Activated CD8-positive, alpha-beta T cell treated with anti-CD3 and anti-CD28 coated beads for 36 hours (primary cell): ENCODE results near the gene FUT8. TPM values are rescaled to one million over a fixed set of nuclear protein-coding genes. Genes with fewer than 3 reads are reported as not detected.

ENCODE experiments used
- ATAC-seq: fragments of 200-7000 bp; cut with Tn5 transposase; one replicate; pipeline ENCODE4 v1.10.0; 2021; ENCODE audit warnings: mild to moderate bottlenecking, moderate library complexity
- CTCF ChIA-PET: fragments of 350-600 bp; sonication (Branson Sonifier 250); formaldehyde crosslinking; loops from one replicate; lab custom pipeline; 2021; ENCODE audit warnings: antibody characterized with exemption; lab: Charles Lee
- POLR2A ChIA-PET: fragments of 350-600 bp; sonication (Branson Sonifier 250); formaldehyde crosslinking; loops from one replicate; lab custom pipeline; 2021; ENCODE audit warnings: antibody characterized with exemption; lab: Charles Lee
- DNase-seq: peaks from one replicate; pipeline ENCODE4 v3.0.0-alpha.2; 2020
- H3K27ac Mint-ChIP-seq: one replicate; pipeline ENCODE4 v1.8.0; 2021; ENCODE audit warnings: mild to moderate bottlenecking, mixed read lengths
- H3K27me3 Mint-ChIP-seq: one replicate; pipeline ENCODE4 v1.8.0; 2021; ENCODE audit warnings: mixed read lengths
- H3K36me3 Mint-ChIP-seq: one replicate; pipeline ENCODE4 v1.8.0; 2021; ENCODE audit warnings: low read depth, mixed read lengths
- H3K4me1 Mint-ChIP-seq: one replicate; pipeline ENCODE4 v1.8.0; 2021; ENCODE audit warnings: low read depth, mixed read lengths
- H3K4me3 Mint-ChIP-seq: one replicate; pipeline ENCODE4 v1.8.0; 2021; ENCODE audit warnings: mild to moderate bottlenecking, moderate library complexity, mixed read lengths
- H3K9me3 Mint-ChIP-seq: one replicate; pipeline ENCODE4 v1.8.0; 2021; ENCODE audit warnings: mixed read lengths
- intact Hi-C: fragments of 100-400 bp; cut with micrococcal nuclease; formaldehyde crosslinking; loops from one replicate; pipeline ENCODE4 v1.10.0; 2022
- total RNA-seq, 2 experiments: library from RNA; stranded (reverse); gene quantifications; one replicate each; pipeline ENCODE4 v1.2.3, GENCODE V29; 2021
- TF ChIP-seq, protein P1 (sequence below): fragments of 200-600 bp; IDR thresholded peaks from one replicate; pipeline ENCODE4 v1.8.0; 2022; ENCODE audit warnings: antibody characterized with exemption, mild to moderate bottlenecking

The FUT8 gene
- total RNA-seq, 2 experiments from 2014 or later = 55.7 to 61.0 TPM

DNA sequence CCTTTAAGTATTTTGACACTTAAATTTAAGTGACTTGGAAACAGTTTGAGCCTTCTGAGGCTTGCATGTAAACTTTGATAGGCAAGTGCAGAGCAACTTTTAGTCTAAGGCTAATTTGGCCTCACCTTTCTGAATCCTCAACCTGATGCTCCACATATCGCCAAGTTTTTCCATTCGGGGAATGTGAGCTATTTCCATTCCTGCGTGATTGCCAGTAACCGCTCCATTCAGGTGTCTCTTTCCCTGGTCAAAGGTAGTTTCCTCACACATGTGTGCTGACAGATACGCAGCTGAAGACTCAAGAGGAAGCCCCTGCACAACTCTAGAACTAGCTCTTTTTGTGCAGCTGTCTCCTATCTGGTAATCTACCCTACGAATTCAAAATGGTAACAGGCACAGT is 25.4 kb upstream of the FUT8 start:
- TF ChIP-seq, protein P1, sequence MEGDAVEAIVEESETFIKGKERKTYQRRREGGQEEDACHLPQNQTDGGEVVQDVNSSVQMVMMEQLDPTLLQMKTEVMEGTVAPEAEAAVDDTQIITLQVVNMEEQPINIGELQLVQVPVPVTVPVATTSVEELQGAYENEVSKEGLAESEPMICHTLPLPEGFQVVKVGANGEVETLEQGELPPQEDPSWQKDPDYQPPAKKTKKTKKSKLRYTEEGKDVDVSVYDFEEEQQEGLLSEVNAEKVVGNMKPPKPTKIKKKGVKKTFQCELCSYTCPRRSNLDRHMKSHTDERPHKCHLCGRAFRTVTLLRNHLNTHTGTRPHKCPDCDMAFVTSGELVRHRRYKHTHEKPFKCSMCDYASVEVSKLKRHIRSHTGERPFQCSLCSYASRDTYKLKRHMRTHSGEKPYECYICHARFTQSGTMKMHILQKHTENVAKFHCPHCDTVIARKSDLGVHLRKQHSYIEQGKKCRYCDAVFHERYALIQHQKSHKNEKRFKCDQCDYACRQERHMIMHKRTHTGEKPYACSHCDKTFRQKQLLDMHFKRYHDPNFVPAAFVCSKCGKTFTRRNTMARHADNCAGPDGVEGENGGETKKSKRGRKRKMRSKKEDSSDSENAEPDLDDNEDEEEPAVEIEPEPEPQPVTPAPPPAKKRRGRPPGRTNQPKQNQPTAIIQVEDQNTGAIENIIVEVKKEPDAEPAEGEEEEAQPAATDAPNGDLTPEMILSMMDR = no peak
- intact Hi-C loops = no loop called here
- Mint-ChIP-seq H3K27ac (no peak overlapping the region), H3K36me3 (peaks cover 24% of the 10 kb centered on the region), H3K4me3 (no peak overlapping the region), H3K27me3 (no peaks in the 10 kb centered on the region), H3K4me1 (peaks cover 6% of the 10 kb centered on the region), H3K9me3 (no peaks in the 10 kb centered on the region)
- ChIA-PET CTCF (no interaction called here), POLR2A (no interaction called here)
- ATAC-seq = no peak
- no peak for DNase-seq

DNA sequence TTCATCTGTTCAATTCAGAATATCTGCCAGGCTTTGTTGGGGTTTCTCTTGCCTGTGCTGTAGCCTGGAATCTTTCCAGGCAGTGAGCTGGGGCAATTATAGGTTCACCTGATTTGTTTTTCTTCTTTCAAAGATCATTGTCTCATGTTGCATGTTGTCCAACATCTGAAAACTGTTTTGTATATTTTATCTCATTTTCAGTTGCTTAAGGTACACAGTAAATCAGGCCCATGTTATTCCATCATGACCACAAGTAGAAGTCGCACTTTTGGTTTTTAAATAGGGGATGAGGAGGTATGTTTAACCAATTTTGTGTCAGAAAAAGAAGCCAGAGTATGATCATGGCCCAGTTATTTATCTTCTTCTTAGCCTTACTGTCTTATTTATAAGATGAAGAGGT is 24.9 kb upstream of the FUT8 start:
- ATAC-seq (no peak), DNase-seq (no peak)
- Mint-ChIP-seq H3K4me1 (peaks cover 6% of the 10 kb centered on the region), H3K4me3 (no peak overlapping the region), H3K27ac (no peak overlapping the region), H3K27me3 (no peaks in the 10 kb centered on the region), H3K36me3 (peaks cover 25% of the 10 kb centered on the region), H3K9me3 (no peaks in the 10 kb centered on the region)
- TF ChIP-seq, protein P1 = no peak
- intact Hi-C loops = no loop called here
- POLR2A ChIA-PET = interaction anchor here (2.6 kb wide), 1 partner anchor 21 kb away, joined by 7 read pairs; no protein-coding TSS in a partner anchor
- CTCF ChIA-PET = no interaction called here

DNA sequence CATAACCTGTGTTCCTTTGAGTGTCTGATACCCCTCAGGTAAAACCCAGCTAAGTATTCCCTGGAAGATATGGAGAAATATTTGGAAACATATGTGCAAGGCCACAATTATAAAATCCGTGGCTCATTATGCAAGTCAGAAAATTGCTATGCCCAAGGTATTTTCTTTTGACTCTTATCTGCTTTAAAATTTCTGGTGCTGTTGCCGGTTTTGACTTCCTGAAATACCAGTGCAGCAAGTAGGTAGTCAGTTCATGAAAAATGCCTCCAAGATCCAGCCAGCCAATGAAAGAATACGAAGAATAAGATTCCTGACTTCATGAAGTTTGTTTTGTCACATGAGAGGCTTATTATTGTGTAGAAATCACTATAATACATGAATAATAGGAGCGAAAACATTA is 20.2 kb upstream of the FUT8 start:
- POLR2A ChIA-PET = interaction anchor here (1.2 kb wide), 1 partner anchor 9 kb away, joined by 3 read pairs; no protein-coding TSS in a partner anchor
- DNase-seq = no peak
- intact Hi-C loops = no loop called here
- H3K4me3 Mint-ChIP-seq = no peak overlapping the region
- H3K36me3 Mint-ChIP-seq = peaks cover 48% of the 10 kb centered on the region
- no peaks in the 10 kb centered on the region for H3K27me3 Mint-ChIP-seq
- H3K4me1 Mint-ChIP-seq = peaks cover 33% of the 10 kb centered on the region
- CTCF ChIA-PET = no interaction called here
- ATAC-seq = no peak
- TF ChIP-seq, protein P1 = no peak
- H3K9me3 Mint-ChIP-seq = peaks cover 25% of the 10 kb centered on the region
- no peak overlapping the region for H3K27ac Mint-ChIP-seq

DNA sequence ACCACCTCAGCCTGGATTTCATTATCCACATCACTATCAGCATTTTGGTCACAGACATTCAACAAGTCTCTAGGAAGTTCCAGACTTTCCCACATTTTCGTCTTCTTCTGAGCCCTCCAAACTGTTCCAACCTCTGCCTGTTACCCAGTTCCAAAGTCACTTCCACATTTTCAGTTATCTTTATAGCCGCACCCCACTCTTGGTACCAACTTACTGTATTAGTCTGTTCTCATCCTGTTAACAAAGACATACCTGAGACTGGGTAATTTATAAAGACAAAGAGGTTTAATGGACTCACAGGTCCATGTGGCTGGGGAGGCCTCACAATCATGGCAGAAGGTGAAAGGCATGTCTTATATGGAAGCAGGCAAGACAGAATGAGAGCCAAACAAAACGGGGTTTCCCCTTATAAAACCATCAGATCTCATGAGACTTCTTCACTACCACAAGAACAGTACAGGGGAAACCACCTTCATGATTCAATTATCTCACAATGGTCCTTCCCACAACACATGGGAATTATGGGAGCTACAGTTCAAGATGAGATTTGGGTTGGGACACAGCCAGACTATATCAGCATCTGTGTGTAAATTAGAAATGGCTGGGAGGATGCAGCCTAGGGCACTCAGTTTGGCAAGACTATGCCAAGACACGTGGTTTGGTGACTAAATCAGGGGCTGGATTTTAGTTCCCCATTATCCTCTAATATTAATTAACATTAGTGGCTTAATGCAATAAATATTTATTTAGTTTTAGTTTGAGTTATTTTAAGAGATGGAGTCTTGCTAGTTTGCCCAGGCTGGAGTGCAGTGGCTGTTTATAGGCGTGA is 16.2 kb upstream of the FUT8 start:
- TF ChIP-seq, protein P1 = no peak
- no peaks in the 10 kb centered on the region for H3K27me3 Mint-ChIP-seq
- H3K27ac Mint-ChIP-seq = peak overlapping the region; percentile 68
- CTCF ChIA-PET = interaction anchor here (1.1 to 1.4 kb wide), 2 partner anchors 15 to 109 kb away, joined by 3 to 5 read pairs; no protein-coding TSS in a partner anchor
- ATAC-seq = peak; percentile 64
- H3K36me3 Mint-ChIP-seq = peaks cover 47% of the 10 kb centered on the region
- H3K9me3 Mint-ChIP-seq = peaks cover 25% of the 10 kb centered on the region
- H3K4me1 Mint-ChIP-seq = peaks cover 32% of the 10 kb centered on the region
- POLR2A ChIA-PET = interaction anchor here (0.6 to 0.7 kb wide), 2 partner anchors 49 to 143 kb away, joined by 3 read pairs; no protein-coding TSS in a partner anchor
- intact Hi-C loops = no loop called here
- no peak overlapping the region for H3K4me3 Mint-ChIP-seq
- DNase-seq = peak; percentile 20

DNA sequence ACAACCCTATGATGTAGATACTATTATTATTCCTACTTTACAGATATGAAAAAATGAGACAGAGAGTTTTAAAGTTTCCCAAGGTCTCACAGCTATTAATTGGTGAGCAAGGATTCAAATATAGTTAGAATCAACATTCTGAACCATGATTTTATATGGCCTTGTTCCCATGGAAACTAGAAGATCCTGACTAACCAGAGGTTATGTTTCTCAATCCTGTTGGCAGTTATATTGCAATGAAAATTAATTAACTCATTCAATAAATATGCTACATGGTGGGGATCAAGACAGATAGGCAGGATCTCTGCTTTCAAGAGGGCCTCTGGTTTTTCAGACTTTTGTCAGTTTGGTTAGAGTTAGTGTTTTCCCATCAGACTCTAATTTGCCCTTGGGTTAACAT is 9.3 kb upstream of the FUT8 start:
- Mint-ChIP-seq H3K9me3 (no peaks in the 10 kb centered on the region), H3K4me3 (no peak overlapping the region), H3K36me3 (peaks cover 11% of the 10 kb centered on the region), H3K4me1 (peaks cover 5% of the 10 kb centered on the region), H3K27ac (no peak overlapping the region), H3K27me3 (no peaks in the 10 kb centered on the region)
- ATAC-seq = no peak
- ChIA-PET POLR2A (no interaction called here), CTCF (no interaction called here)
- intact Hi-C loops = no loop called here
- TF ChIP-seq, protein P1 = no peak
- DNase-seq = no peak
